Heart left ventricle (tissue), 16 donors: ENCODE results near the gene PRRG3. TPM values are rescaled to one million over a fixed set of nuclear protein-coding genes. Genes with fewer than 3 reads are reported as not detected.
"Not testable (repeated sequence)": the region's sequence is repeated elsewhere in the genome, so short reads cannot be mapped to it uniquely, and the experiment has no call there.

Experiments
- ATAC-seq, 4 donors: fragments of 200-7000 bp; cut with Tn5 transposase; one replicate each; pipeline ENCODE4 v1.9.1; 2020 to 2022; ENCODE audit warnings: moderate library complexity in 4 of 4, mild to moderate bottlenecking in 3 of 4, moderate number of reproducible peaks in 1 of 4
- DNase-seq, 5 donors: peaks; one replicate each; pipeline ENCODE4 v3.0.0-alpha.2; 2020
- H3K27ac ChIP-seq, 12 donors: fragments of 200-600 bp; sonication (generic) in 4 of 12; one replicate each; pipeline versions ENCODE4 v1.5.0 to v1.8.0; 2016 to 2022; ENCODE audit warnings: mild to moderate bottlenecking in 2 of 12
- H3K27me3 ChIP-seq, 9 donors: fragments of 200-600 bp; sonication (generic) in 2 of 9; one replicate each; pipeline versions ENCODE4 v1.5.1 to v1.8.0; 2016 to 2022; ENCODE audit warnings: mild to moderate bottlenecking in 3 of 9
- H3K36me3 ChIP-seq, 9 donors: fragments of 200-600 bp; sonication (generic) in 2 of 9; one replicate each; pipeline versions ENCODE4 v1.5.0 to v1.8.0; 2018 to 2022; ENCODE audit warnings: mild to moderate bottlenecking in 2 of 9
- H3K4me1 ChIP-seq, 12 donors: fragments of 200-600 bp; sonication (generic) in 4 of 12; one replicate each; pipeline versions ENCODE4 v1.5.0 to v1.8.0; 2016 to 2022; ENCODE audit warnings: mild to moderate bottlenecking in 3 of 12
- H3K4me3 ChIP-seq, 12 donors: fragments of 200-600 bp; sonication (generic) in 4 of 12; one replicate each; pipeline versions ENCODE4 v1.5.0 to v1.8.0; 2017 to 2022; ENCODE audit warnings: mild to moderate bottlenecking in 9 of 12, moderate library complexity in 4 of 12
- H3K9me3 ChIP-seq, 12 donors: fragments of 200-600 bp; sonication (generic) in 4 of 12; one replicate each; pipeline versions ENCODE4 v1.5.0 to v1.8.0; 2016 to 2022; ENCODE audit warnings: mild to moderate bottlenecking in 1 of 12
- CTCF ChIP-seq, 12 donors: fragments of 200-600 bp; sonication (generic) in 4 of 12; IDR thresholded peaks; one replicate each; pipeline versions ENCODE4 v1.5.0 to v1.8.0; 2018 to 2022; ENCODE audit warnings: antibody characterized with exemption in 12 of 12, mild to moderate bottlenecking in 5 of 12
- POLR2A ChIP-seq, 2 donors: fragments of 450-650 bp; IDR thresholded peaks; one replicate each; pipeline ENCODE4 v1.6.1; 2017; ENCODE audit warnings: antibody characterized with exemption in 2 of 2, mild to moderate bottlenecking in 2 of 2, moderate library complexity in 2 of 2
- WGBS, 4 donors: extraction: QIAGEN DNeasy Blood & Tissue Kit in 2 of 4; methylation state at CpG; one replicate each; pipeline versions ENCODE4 v1.1.5 to v1.1.7; 2013 to 2018; 5-methylcytosine and 5-hydroxymethylcytosine counted together
- intact Hi-C, 10 donors: fragments of 100-400 bp; cut with DNase I; formaldehyde crosslinking; loops; one replicate each; pipeline versions ENCODE4 v1.11.1 to v1.14.2; 2022
- polyA plus RNA-seq, 2 donors: library from polyadenylated mRNA; stranded (reverse); fragments of 200-250 nt; gene quantifications; one replicate each; pipeline ENCODE4 v1.2.3, GENCODE V29; 2013
- total RNA-seq, 9 donors: library from RNA; depleted of rRNA in 2 of 9; stranded (reverse); fragments of >200 nt in 2 of 9; fragmentation: NEBNext Ultra II Directional in 3 of 9; extraction: Animal tissue kit (Norgen Biotek cat#: 25700) in 3 of 9; gene quantifications; one replicate each; pipeline versions ENCODE4 v1.1.0 to v1.2.4, GENCODE V29; 2016 to 2023
- donor health status: ischemic (EF 13 %, LVEDD 7.1; RV severe dilation, severe dysfunction).
- donor health status: healthy with polysubstance abuse.
- donor health status: DM: no; HTN: yes; CAD: no.
- donor health status: DM: no; HTN: no; CAD: no.
- donor health status: ischemic (EF 25% LVEDD 6.9; RV normal size, moderate dysfunction).
- donor health status: ischemic (EF 25% LVEDD 5.7; RV mildly dilated, moderate dysfunction).
- donor health status: healthy.
- donor health status: DM: yes; HTN: yes; CAD: no.
- donor health status: ischemic (EF 35%, LVEDD 5.7; RV mildly dilated, moderate dysfunction).
- donor health status: nonischemic (EF 11% LVEDD 7.7; RV severe dilation, severe dysfunction).
- donor health status: DM: yes; HTN: yes; CAD: no.
- donor health status: PGD.
- donor health status: ischemic (EF 29% LVEDD 5.4; RV normal size, mild dysfunction).
- donor health status: nonischemic (EF 23%, LVEDD 6.1; RV moderate dilation, normal function).

The PRRG3 gene
- total and polyA plus RNA-seq, 11 donors, result 0.61 to 5.7 (median 1.9) TPM

GRCh38 chrX:151692825-151693224 is 2.4 kb upstream of the PRRG3 start:
- no peaks in the 10 kb centered on the region for H3K36me3 ChIP-seq
- H3K4me3 ChIP-seq, result no peak overlapping the region
- intact Hi-C loops, result no loop called here
- H3K27ac ChIP-seq, result no peak overlapping the region
- H3K9me3 ChIP-seq, result no peaks in the 10 kb centered on the region
- DNase-seq (no peak), ATAC-seq (no peak)
- 88 to 95% (median 93%) methylated on average over 5 to 6 of the region's 6 CpGs for WGBS, 4 donors
- H3K4me1 ChIP-seq, result peaks cover 0 to 10% (median 0%) of the 10 kb centered on the region in 12 donors
- TF ChIP-seq POLR2A (IDR thresholded peaks at IDR 0.05) (no peak), CTCF (IDR thresholded peaks at IDR 0.05) (no peak)
- peaks cover 0 to 15% (median 0%) of the 10 kb centered on the region in 9 donors for H3K27me3 ChIP-seq

GRCh38 chrX:151694121-151694520 is 1.1 kb upstream of the PRRG3 start:
- no peak for TF ChIP-seq POLR2A (IDR thresholded peaks at IDR 0.05)
- no peak for TF ChIP-seq CTCF (IDR thresholded peaks at IDR 0.05)
- H3K4me3 ChIP-seq, result peak overlapping the region in 1 of 12 donors; percentile 54
- WGBS, 4 donors, result 68 to 72% (median 70%) methylated on average over 12 of the region's 12 CpGs
- peaks cover 0 to 15% (median 0%) of the 10 kb centered on the region in 9 donors for H3K27me3 ChIP-seq
- intact Hi-C loops, result no loop called here
- ATAC-seq, result no peak
- H3K4me1 ChIP-seq, result peaks cover 0 to 10% (median 0%) of the 10 kb centered on the region in 12 donors
- no peak for DNase-seq
- H3K27ac ChIP-seq, result no peak overlapping the region
- no peaks in the 10 kb centered on the region for H3K36me3 ChIP-seq
- no peaks in the 10 kb centered on the region for H3K9me3 ChIP-seq

GRCh38 chrX:151695583-151696340 is 504 bp downstream of the PRRG3 start:
- 17 to 45% (median 28%) methylated on average over 19 of the region's 19 CpGs for WGBS, 4 donors
- no peak for DNase-seq
- TF ChIP-seq CTCF (IDR thresholded peaks at IDR 0.05) (no peak), POLR2A (IDR thresholded peaks at IDR 0.05) (no peak)

DNA sequence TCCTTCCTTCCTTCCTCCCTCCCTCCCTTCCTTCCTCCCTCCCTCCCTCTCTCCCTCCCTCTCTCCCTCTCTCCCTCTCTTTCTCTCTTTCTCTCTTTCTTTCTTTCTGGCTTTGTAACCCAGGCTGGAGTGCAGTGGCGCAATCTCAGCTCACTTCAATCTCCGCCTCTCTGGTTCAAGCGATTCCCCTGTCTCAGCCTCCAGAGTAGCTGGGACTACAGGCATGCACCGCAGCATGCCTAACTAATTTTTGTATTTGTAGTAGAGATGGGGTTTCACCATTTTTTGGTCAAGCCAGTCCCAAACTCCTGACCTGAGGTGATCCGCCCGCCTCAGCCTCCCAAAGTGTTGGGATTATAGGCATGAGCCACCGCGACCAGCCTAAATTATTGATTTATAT is 1.8 kb downstream of the PRRG3 start:
- H3K9me3 ChIP-seq, H3K4me3 ChIP-seq, DNase-seq, ATAC-seq, H3K36me3 ChIP-seq, H3K27ac ChIP-seq, H3K4me1 ChIP-seq, intact Hi-C loops: not testable (repeated sequence)
- WGBS, 4 donors, result 85 to 95% (median 88%) methylated on average over 8 of the region's 8 CpGs
- peaks cover 0 to 15% (median 0%) of the 10 kb centered on the region in 9 donors for H3K27me3 ChIP-seq

More at GRCh38 chrX:151695583-151696340, 504 bp downstream of the PRRG3 start:
- intact Hi-C loops, result no loop called here
- Histone ChIP-seq H3K9me3 (no peaks in the 10 kb centered on the region), H3K4me1 (peaks cover 0 to 10% (median 0%) of the 10 kb centered on the region in 12 donors), H3K27me3 (peaks cover 0 to 15% (median 0%) of the 10 kb centered on the region in 9 donors), H3K4me3 (peak overlapping the region in 10 of 12 donors; percentile 16 to 54 (median 42)), H3K36me3 (no peaks in the 10 kb centered on the region), H3K27ac (peak overlapping the region in 3 of 12 donors; percentile 29 to 37 (median 34))
- ATAC-seq, result no peak
